Kidney tubule cell (primary cell): ENCODE data around the gene DCLRE1B.

Experiments used
- DNase-seq: peaks from one replicate; pipeline ENCODE4 v3.0.0-alpha.2; 2018; ENCODE audit warnings: low spot score

Gene DCLRE1B

GRCh38 chr1:113928187-113928930, 23.2 kb downstream of the DCLRE1B start:
- peak; percentile 60 for DNase-seq

GRCh38 chr1:113928941-113929749, 24.0 kb downstream of the DCLRE1B start, which contains the start of gene HIPK1:
TSS of gene HIPK1 (plus strand) at chr1:113929324.
- DNase-seq: peak; percentile 90

- peak; percentile 51 for DNase-seq
Measured at GRCh38 chr1:113929750-113930498, 24.8 kb downstream of the DCLRE1B start.

DNA sequence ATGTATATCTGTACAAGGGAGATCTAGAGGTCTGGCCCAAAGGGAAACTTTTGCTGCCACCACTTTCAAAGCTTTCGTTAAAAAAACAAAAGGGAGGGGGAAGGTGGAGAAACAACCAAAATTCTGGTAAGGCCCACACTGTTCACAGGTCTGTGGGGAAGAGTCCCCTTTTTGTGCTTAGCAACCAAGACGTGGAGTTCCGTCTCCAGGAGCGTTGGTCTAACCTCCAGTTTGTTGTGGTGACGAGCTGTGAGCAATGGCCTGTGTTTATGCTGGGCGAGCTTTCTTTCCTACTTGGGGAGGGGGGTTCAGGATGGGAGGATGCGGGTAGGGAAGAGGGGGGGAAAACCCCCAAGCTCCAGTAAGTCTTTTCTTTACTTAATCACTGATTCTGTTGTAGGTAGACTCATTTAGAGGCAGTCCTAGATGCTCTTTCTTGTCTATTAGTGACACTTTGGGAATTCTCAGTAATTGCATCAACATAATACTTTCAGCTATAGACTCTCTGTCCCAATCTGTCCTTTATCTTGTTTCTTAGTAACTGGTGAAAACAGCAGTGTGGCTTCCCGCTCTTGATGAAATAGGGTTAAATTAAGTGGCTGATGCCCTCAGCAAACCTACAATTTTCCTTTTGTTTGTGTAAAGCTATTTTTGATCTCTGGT, 25.5 kb downstream of the DCLRE1B start:
- DNase-seq: peak; percentile 87

DNA sequence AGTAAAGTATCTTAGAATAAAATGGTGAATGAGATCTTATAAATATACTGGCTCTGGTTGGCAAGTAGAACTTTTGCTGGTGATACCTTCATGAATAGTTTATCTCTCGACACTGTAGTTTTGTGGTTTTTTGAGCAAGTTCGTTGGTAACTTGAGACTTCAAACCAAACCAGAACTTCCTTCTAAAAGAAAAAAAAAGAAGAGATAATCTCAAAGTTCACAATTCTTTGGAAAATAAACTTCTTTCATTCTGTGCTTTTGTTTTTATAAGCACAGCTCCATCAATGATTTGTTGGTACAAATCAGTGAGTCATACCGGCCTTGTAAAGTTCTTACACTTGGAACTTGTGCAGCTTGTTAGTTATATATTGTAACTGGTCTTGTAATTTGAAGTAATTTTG, 26.3 kb downstream of the DCLRE1B start:
- peak; percentile 48 for DNase-seq

DNA sequence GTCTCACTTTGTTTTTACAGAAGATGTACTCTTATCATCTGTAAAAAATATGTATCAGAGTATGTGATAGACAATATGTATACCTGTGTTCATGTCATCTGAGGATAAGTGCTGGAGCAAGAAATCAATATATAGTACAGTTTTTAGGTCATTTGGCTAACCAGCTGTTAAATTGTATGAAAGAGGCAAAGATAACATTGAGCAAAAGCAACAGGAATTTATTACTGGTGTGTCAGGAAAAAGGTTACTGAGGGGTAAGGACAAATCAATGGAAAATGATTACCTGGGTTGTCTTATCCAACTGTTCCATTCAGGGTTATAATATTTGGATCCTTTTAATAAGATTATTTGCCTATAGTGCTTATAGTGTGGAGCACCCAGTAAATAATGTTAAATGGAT, 28.9 kb downstream of the DCLRE1B start:
- no peak for DNase-seq

- no peak for DNase-seq
Measured at GRCh38 chr1:113934511-113935055, 29.5 kb downstream of the DCLRE1B start.

DNA sequence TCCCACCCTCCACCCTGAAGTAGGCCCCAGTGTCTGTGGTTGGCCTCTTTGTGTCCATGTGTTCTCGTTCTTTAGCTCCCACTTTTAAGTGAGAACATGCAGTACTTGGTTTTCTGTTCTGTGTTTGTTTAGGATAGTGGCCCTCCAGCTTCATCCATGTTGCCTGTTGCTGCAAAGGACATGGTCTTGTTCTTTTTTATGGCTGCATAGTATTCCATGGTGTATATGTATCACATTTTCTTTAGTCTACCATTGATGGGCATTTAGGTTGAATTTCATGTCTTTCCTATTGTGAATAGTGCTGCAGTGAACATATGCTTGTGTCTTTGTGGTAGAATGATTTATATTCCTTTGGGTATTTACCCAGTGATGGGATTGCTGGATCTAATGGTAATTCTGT, 30.1 kb downstream of the DCLRE1B start:
- DNase-seq: no peak

DNA sequence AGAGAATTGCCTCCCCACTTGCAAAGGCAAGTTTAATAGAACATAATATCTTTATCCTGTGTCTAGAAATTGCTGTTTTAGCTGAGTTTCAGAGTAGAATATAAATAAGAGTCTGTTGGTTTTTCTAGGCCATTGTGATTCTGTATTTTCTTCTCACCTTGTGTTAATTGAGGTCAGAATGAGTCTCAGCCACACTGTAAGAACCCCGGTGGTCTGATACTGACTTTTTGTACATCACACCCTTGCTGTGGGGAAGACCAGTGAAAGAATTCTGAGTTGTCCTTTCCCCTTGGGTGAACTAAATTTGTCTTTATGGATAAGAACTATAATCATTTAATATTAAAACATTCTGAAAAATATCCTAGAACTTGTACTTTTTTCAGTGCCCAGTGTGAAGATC, 30.8 kb downstream of the DCLRE1B start:
- no peak for DNase-seq

- DNase-seq: no peak
Measured at GRCh38 chr1:113937146-113937545, 32.0 kb downstream of the DCLRE1B start.

- DNase-seq: no peak
Measured at GRCh38 chr1:113938192-113938591, 33.1 kb downstream of the DCLRE1B start.

DNA sequence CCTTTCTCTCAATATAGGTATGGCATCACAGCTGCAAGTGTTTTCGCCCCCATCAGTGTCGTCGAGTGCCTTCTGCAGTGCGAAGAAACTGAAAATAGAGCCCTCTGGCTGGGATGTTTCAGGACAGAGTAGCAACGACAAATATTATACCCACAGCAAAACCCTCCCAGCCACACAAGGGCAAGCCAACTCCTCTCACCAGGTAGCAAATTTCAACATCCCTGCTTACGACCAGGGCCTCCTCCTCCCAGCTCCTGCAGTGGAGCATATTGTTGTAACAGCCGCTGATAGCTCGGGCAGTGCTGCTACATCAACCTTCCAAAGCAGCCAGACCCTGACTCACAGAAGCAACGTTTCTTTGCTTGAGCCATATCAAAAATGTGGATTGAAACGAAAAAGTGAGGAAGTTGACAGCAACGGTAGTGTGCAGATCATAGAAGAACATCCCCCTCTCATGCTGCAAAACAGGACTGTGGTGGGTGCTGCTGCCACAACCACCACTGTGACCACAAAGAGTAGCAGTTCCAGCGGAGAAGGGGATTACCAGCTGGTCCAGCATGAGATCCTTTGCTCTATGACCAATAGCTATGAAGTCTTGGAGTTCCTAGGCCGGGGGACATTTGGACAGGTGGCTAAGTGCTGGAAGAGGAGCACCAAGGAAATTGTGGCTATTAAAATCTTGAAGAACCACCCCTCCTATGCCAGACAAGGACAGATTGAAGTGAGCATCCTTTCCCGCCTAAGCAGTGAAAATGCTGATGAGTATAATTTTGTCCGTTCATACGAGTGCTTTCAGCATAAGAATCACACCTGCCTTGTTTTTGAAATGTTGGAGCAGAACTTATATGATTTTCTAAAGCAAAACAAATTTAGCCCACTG, 35.5 kb downstream of the DCLRE1B start:
- DNase-seq: no peak

DNA sequence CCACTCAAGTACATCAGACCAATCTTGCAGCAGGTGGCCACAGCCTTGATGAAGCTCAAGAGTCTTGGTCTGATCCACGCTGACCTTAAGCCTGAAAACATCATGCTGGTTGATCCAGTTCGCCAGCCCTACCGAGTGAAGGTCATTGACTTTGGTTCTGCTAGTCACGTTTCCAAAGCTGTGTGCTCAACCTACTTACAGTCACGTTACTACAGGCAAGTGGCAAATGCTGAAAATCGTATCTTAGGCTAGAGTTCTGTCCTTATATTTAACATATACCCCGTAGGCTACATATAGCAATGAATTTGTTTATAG, 36.1 kb downstream of the DCLRE1B start:
- no peak for DNase-seq

DNA sequence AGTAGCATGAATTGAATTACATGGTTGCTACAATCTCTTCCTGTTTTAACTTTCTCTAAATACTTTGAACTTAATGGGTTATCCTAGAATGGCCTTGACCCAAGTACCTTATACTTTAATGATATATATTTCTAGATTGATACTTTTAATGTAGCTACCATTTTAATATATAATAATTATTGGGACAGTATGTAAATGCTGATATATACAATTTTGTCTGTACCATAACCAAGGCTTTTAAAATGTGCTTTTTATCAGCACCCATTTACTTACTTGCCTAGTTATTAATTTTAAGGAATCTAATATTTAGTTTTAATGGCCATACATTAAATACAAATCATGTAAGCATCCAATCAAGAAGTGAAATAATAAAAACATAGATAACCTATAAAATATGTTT, 37.4 kb downstream of the DCLRE1B start:
- DNase-seq: no peak

GRCh38 chr1:113943028-113943811, 38.1 kb downstream of the DCLRE1B start:
- DNase-seq: no peak

DNA sequence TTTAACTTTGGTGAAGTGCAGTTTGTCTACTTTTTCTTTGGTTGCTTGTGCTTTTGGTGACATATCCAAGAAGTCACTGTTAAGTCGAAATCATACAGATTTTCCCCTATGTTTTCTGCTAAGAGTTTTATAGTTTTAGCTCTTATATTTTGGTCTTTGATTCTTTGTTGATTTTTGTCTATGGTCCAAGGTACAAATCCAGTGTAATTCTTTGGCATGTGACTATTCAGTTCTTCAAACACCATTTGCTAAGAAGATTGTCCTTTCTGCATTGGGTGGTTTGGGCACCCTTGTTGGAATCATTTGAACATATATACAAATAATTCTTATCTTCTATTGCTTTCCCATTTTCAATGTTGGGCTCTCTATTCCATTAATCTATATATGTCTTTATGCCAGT, 40.2 kb downstream of the DCLRE1B start:
- no peak for DNase-seq

DNA sequence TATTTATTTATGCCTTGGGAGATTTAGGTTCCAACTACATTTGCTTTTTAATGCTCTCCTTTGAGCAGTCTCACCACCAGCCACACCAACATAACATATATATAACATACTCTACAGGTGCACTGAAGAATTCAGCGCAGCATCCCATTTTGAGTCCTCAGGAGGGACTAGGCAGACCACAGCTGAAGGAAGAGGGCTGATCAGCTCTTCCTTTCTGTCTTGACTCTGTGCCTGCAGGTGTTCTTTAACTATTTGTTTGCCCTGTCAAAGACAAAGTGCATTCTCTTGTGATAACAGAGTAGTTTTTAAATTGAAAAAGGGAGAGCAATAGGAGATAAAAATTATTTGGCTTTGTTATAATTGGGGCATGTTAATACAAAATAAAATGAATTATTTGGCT, 41.0 kb downstream of the DCLRE1B start:
- DNase-seq: no peak

DNA sequence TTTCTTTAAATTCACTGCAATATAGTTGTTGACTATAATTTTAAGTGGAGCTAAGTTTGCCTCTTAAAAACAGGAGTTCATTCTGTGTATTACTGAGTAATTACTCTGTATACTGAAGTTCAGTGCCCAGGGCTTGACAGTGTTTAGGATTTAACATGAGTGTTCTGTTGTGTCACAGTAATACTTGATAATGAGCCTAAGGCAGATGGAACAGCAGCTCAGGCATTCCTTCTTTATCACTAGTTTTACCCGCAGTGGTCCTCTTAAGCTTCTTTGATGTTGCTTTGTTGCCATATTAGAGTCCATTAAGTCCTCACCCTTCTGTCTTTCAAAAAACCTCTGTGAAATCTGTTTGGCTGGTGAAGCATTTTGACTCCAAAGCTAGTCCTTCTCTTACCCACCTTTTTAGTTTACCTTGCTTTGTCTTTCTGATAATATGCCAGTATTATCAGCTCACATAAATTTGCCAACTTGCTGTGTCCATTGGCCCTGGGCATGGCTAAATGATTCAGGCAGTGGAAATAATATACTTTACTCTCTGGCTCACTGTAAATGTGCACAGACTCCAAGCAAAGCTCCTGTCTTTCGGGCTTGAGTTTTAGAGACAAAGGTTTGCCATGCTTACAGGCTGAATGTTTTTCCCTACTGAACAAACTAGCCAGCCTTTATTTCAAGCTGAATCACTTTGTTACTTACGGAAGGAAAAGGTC, 41.7 kb downstream of the DCLRE1B start:
- no peak for DNase-seq

- DNase-seq: no peak
Measured at GRCh38 chr1:113947388-113948107, 42.4 kb downstream of the DCLRE1B start.
